Peyer's patch (tissue), 4 donors: ENCODE measurements around the gene ASXL1. TPM values are rescaled to one million over a fixed set of nuclear protein-coding genes. Genes with fewer than 3 reads are reported as not detected.
A peak's percentile ranks its signal among the peaks of the same experiment; 100 is the strongest.
"Not testable (repeated sequence)": the region's sequence is repeated elsewhere in the genome, so short reads cannot be mapped to it uniquely, and the experiment has no call there.

Source experiments
- DNase-seq, 3 donors: peaks; one replicate each; pipeline ENCODE4 v3.0.0-alpha.2; 2017 to 2019
- H3K27ac ChIP-seq, 4 donors: fragments of 200-600 bp; sonication (generic); one replicate each; pipeline ENCODE4 v1.5.1; 2016 to 2019
- H3K27me3 ChIP-seq, 2 donors: fragments of 200-600 bp; sonication (generic); one replicate each; pipeline ENCODE4 v1.5.1; 2019
- H3K36me3 ChIP-seq, 3 donors: fragments of 200-600 bp; sonication (generic); one replicate each; pipeline ENCODE4 v1.5.1; 2016 to 2019
- H3K4me1 ChIP-seq, 4 donors: fragments of 200-600 bp; sonication (generic); one replicate each; pipeline ENCODE4 v1.5.1; 2016 to 2019
- H3K4me3 ChIP-seq, 4 donors: fragments of 200-600 bp; sonication (generic); 1 replicate in 3 of 4; 2 replicates in 1 of 4; pipeline ENCODE4 v1.5.1; 2016 to 2019; ENCODE audit warnings: mild to moderate bottlenecking in 1 of 4
- H3K9me3 ChIP-seq, 4 donors: fragments of 200-600 bp; sonication (generic); one replicate each; pipeline ENCODE4 v1.5.1; 2016 to 2019; ENCODE audit warnings: mild to moderate bottlenecking in 1 of 4
- CTCF ChIP-seq, 6 experiments: fragments of 450-650 bp in 4 of 6; fragments of 200-600 bp in 2 of 6; sonication (generic) in 1 of 6; IDR thresholded peaks; one replicate each; pipeline ENCODE4 v1.5.1; 2017 to 2019; ENCODE audit warnings: antibody characterized with exemption in 6 of 6, mild to moderate bottlenecking in 3 of 6, moderate library complexity in 1 of 6
- POLR2A ChIP-seq, 2 donors: fragments of 450-650 bp; IDR thresholded peaks; one replicate each; pipeline ENCODE4 v1.5.1; 2017; ENCODE audit warnings: antibody characterized with exemption in 2 of 2, mild to moderate bottlenecking in 2 of 2, moderate library complexity in 2 of 2
- total RNA-seq, 4 donors: library from RNA; depleted of rRNA; stranded (reverse); fragments of >200 nt; gene quantifications; one replicate each; pipeline ENCODE4 v1.1.0, GENCODE V29; 2016

The ASXL1 gene
- total RNA-seq, 4 donors from 2014 or later = 74.4 to 173 (median 115) TPM

GRCh38 chr20:32395066-32395465, 36.9 kb downstream of the ASXL1 start:
- H3K27me3 ChIP-seq = no peaks in the 10 kb centered on the region
- peaks cover 0 to 6% (median 0%) of the 10 kb centered on the region in 3 donors for H3K36me3 ChIP-seq
- H3K9me3 ChIP-seq = no peaks in the 10 kb centered on the region
- no peaks in the 10 kb centered on the region for H3K4me1 ChIP-seq
- H3K4me3 ChIP-seq = no peak overlapping the region
- TF ChIP-seq POLR2A (IDR thresholded peaks at IDR 0.05) = no peak
- no peak for TF ChIP-seq CTCF (IDR thresholded peaks at IDR 0.05)
- no peak for DNase-seq
- no peak overlapping the region for H3K27ac ChIP-seq

- Histone ChIP-seq H3K4me1 (no peaks in the 10 kb centered on the region), H3K27me3 (no peaks in the 10 kb centered on the region), H3K27ac (no peak overlapping the region), H3K4me3 (no peak overlapping the region), H3K9me3 (no peaks in the 10 kb centered on the region), H3K36me3 (no peaks in the 10 kb centered on the region)
- no peak for DNase-seq
- TF ChIP-seq POLR2A (IDR thresholded peaks at IDR 0.05) (no peak), CTCF (IDR thresholded peaks at IDR 0.05) (no peak)
Measured at GRCh38 chr20:32396646-32397160, 38.6 kb downstream of the ASXL1 start.

- no peaks in the 10 kb centered on the region for H3K36me3 ChIP-seq
- no peak for TF ChIP-seq POLR2A (IDR thresholded peaks at IDR 0.05)
- no peak for TF ChIP-seq CTCF (IDR thresholded peaks at IDR 0.05)
- no peak overlapping the region for H3K4me3 ChIP-seq
- H3K27me3 ChIP-seq = no peaks in the 10 kb centered on the region
- no peak overlapping the region for H3K27ac ChIP-seq
- DNase-seq = no peak
- no peaks in the 10 kb centered on the region for H3K4me1 ChIP-seq
- no peaks in the 10 kb centered on the region for H3K9me3 ChIP-seq
Measured at GRCh38 chr20:32397567-32398084, 39.5 kb downstream of the ASXL1 start.

- Histone ChIP-seq H3K4me1 (no peaks in the 10 kb centered on the region), H3K4me3 (no peak overlapping the region), H3K36me3 (no peaks in the 10 kb centered on the region), H3K27ac (no peak overlapping the region), H3K9me3 (no peaks in the 10 kb centered on the region), H3K27me3 (no peaks in the 10 kb centered on the region)
- TF ChIP-seq CTCF (IDR thresholded peaks at IDR 0.05) (no peak), POLR2A (IDR thresholded peaks at IDR 0.05) (no peak)
- DNase-seq = no peak
Measured at GRCh38 chr20:32400476-32400875, 42.3 kb downstream of the ASXL1 start.

- Histone ChIP-seq H3K4me3 (no peak overlapping the region), H3K36me3 (no peaks in the 10 kb centered on the region), H3K4me1 (no peaks in the 10 kb centered on the region), H3K9me3 (no peaks in the 10 kb centered on the region), H3K27ac (no peak overlapping the region), H3K27me3 (no peaks in the 10 kb centered on the region)
- no peak for TF ChIP-seq CTCF (IDR thresholded peaks at IDR 0.05)
- TF ChIP-seq POLR2A (IDR thresholded peaks at IDR 0.05) = no peak
- no peak for DNase-seq
Measured at GRCh38 chr20:32404017-32404416, 45.9 kb downstream of the ASXL1 start.

GRCh38 chr20:32406701-32407100, 48.6 kb downstream of the ASXL1 start:
- no peaks in the 10 kb centered on the region for H3K36me3 ChIP-seq
- no peaks in the 10 kb centered on the region for H3K4me1 ChIP-seq
- H3K27ac ChIP-seq = no peak overlapping the region
- H3K9me3 ChIP-seq = no peaks in the 10 kb centered on the region
- no peak for TF ChIP-seq CTCF (IDR thresholded peaks at IDR 0.05)
- no peak for TF ChIP-seq POLR2A (IDR thresholded peaks at IDR 0.05)
- H3K4me3 ChIP-seq = no peak overlapping the region
- no peak for DNase-seq
- H3K27me3 ChIP-seq = no peaks in the 10 kb centered on the region

GRCh38 chr20:32407131-32407750, 49.1 kb downstream of the ASXL1 start:
- H3K36me3 ChIP-seq, H3K4me1 ChIP-seq, H3K27ac ChIP-seq, H3K4me3 ChIP-seq, H3K9me3 ChIP-seq, H3K27me3 ChIP-seq: not testable (repeated sequence)
- peak in 2 of 3 donors; percentile 24 to 65 for DNase-seq
